Pancreas (tissue), 10 donors: ENCODE measurements around the gene REC114. TPM values are rescaled to one million over a fixed set of nuclear protein-coding genes. Genes with fewer than 3 reads are reported as not detected.
A peak's percentile ranks its signal among the peaks of the same experiment; 100 is the strongest.

ENCODE experiments used
- ATAC-seq, 4 donors: fragments of 200-7000 bp; cut with Tn5 transposase; one replicate each; pipeline versions ENCODE4 v1.8.0 to v1.9.1; 2020; ENCODE audit warnings: mild to moderate bottlenecking in 4 of 4, moderate library complexity in 4 of 4
- DNase-seq, 6 donors: peaks; one replicate each; pipeline ENCODE4 v3.0.0-alpha.2; 2020
- FAIRE-seq: peaks from 2 replicates; lab custom pipeline; 2012; peaks lifted over from hg19 to GRCh38; lab: Jason Lieb, UNC
- H3K27ac ChIP-seq, 4 donors: fragments of 200-600 bp; sonication (generic); 1 replicate in 3 of 4; 2 replicates in 1 of 4; pipeline versions ENCODE4 v1.5.0 to v1.8.0; 2020
- H3K27me3 ChIP-seq, 4 donors: fragments of 200-600 bp; one replicate each; pipeline ENCODE4 v1.8.0; 2021
- H3K36me3 ChIP-seq, 3 donors: fragments of 200-600 bp; sonication (generic) in 1 of 3; one replicate each; pipeline versions ENCODE4 v1.5.0 to v1.8.0; 2020 to 2021
- H3K4me1 ChIP-seq, 3 donors: fragments of 200-600 bp; one replicate each; pipeline ENCODE4 v1.8.0; 2021
- H3K4me3 ChIP-seq, 4 donors: fragments of 200-600 bp; sonication (generic) in 2 of 4; one replicate each; pipeline versions ENCODE4 v1.5.0 to v1.8.0; 2020 to 2021
- H3K9me3 ChIP-seq, 4 donors: fragments of 200-600 bp; one replicate each; pipeline ENCODE4 v1.8.0; 2021
- CTCF ChIP-seq, 4 donors: fragments of 200-600 bp; sonication (generic) in 3 of 4; IDR thresholded peaks; one replicate each; pipeline versions ENCODE4 v1.5.0 to v1.8.0; 2021; ENCODE audit warnings: antibody characterized with exemption in 4 of 4
- WGBS, 2 donors: extraction: QIAGEN DNeasy Blood & Tissue Kit; methylation state at CpG; one replicate each; pipeline ENCODE4 v1.1.7; 2013; 5-methylcytosine and 5-hydroxymethylcytosine counted together
- intact Hi-C, 3 donors: fragments of 100-400 bp; cut with DNase I; formaldehyde crosslinking; loops; one replicate each; pipeline versions ENCODE4 v1.11.1 to v1.14.2; 2022
- polyA plus RNA-seq, 2 donors: library from polyadenylated mRNA; stranded (reverse); fragments of 200-250 nt; gene quantifications; one replicate each; pipeline ENCODE4 v1.2.3, GENCODE V29; 2013
- total RNA-seq, 6 donors: library from RNA; stranded (reverse); fragmentation: NEBNext Ultra II Directional in 4 of 6; extraction: Animal tissue kit (Norgen Biotek cat#: 25700) in 4 of 6; gene quantifications; one replicate each; pipeline versions ENCODE4 v1.2.1 to v1.2.4, GENCODE V29; 2021 to 2023
- donor health status: healthy with polysubstance abuse.
- donor health status: DM: no; HTN: no; CAD: no; lungs with moderate emphysema.
- donor health status: DM: no; HTN: no; CAD: no.
- donor health status: control.
- donor health status: control.
- donor health status: Bipolar disorder and iron deficiency.
- donor health status: DM: yes; HTN: yes; CAD: no.
- donor health status: DM: no; HTN: no; CAD: no.
- donor health status: DM: no; HTN: no; CAD: no.
- donor health status: DM: yes; HTN: yes; CAD: no.

Gene REC114
- total and polyA plus RNA-seq, 8 donors: not detected

DNA sequence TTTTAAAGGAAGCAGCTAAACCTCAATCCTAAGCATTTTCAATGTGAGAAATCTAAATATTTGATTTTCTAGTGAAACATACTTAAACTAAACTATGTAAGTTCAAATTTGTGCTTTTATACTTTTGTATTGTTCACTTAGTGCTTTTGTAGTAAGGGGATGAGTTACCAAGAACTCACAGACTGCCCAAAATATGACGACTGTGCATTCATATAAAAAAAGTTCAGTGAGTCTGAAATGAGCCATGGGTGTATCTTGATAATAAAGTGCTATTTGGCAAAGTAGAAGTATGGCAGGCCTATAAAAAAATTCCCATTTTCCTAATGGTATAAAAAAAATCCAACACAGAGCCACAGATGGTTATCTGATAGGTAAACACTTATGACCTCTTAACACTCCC, 124.1 kb downstream of the REC114 start:
- no peak for ATAC-seq
- Histone ChIP-seq H3K9me3 (no peaks in the 10 kb centered on the region), H3K36me3 (peaks cover 5 to 45% (median 7%) of the 10 kb centered on the region in 3 donors), H3K4me1 (peaks cover 0 to 16% (median 0%) of the 10 kb centered on the region in 3 donors), H3K27me3 (no peaks in the 10 kb centered on the region), H3K27ac (no peak overlapping the region), H3K4me3 (no peak overlapping the region)
- no peak for FAIRE-seq
- TF ChIP-seq CTCF (IDR thresholded peaks at IDR 0.05): no peak
- WGBS, 2 donors: 83 to 85% methylated on average over 1 of the region's 1 CpG
- DNase-seq: no peak
- intact Hi-C loops: loop anchor here in 1 of 3 donors (5.0 to 10.0 kb wide), 2 partner anchors 70 to 138 kb away; no protein-coding TSS in a partner anchor

GRCh38 chr15:73568564-73569280, 125.8 kb downstream of the REC114 start:
- Histone ChIP-seq H3K27me3 (no peaks in the 10 kb centered on the region), H3K4me3 (no peak overlapping the region), H3K9me3 (no peaks in the 10 kb centered on the region), H3K27ac (no peak overlapping the region), H3K36me3 (peaks cover 0 to 38% (median 12%) of the 10 kb centered on the region in 3 donors), H3K4me1 (peaks cover 0 to 20% (median 4%) of the 10 kb centered on the region in 3 donors)
- ATAC-seq: no peak
- 76 to 87% methylated on average over 7 of the region's 7 CpGs for WGBS, 2 donors
- FAIRE-seq: no peak
- no peak for TF ChIP-seq CTCF (IDR thresholded peaks at IDR 0.05)
- no peak for DNase-seq
- intact Hi-C loops: loop anchor here in 1 of 3 donors (5.0 to 10.0 kb wide), 2 partner anchors 69 to 136 kb away; no protein-coding TSS in a partner anchor

- H3K27ac ChIP-seq: no peak overlapping the region
- DNase-seq (no peak), ATAC-seq (no peak), FAIRE-seq (no peak)
- H3K4me3 ChIP-seq: no peak overlapping the region
- WGBS, 2 donors: 89 to 96% methylated on average over 3 of the region's 3 CpGs
- H3K27me3 ChIP-seq: no peaks in the 10 kb centered on the region
- TF ChIP-seq CTCF (IDR thresholded peaks at IDR 0.05): no peak
- intact Hi-C loops: loop anchor here in 1 of 3 donors (5.0 to 10.0 kb wide), 2 partner anchors 68 to 135 kb away; no protein-coding TSS in a partner anchor
- peaks cover 0 to 39% (median 12%) of the 10 kb centered on the region in 3 donors for H3K36me3 ChIP-seq
- no peaks in the 10 kb centered on the region for H3K9me3 ChIP-seq
- peaks cover 0 to 20% (median 4%) of the 10 kb centered on the region in 3 donors for H3K4me1 ChIP-seq
These were observed 126.4 kb downstream of the REC114 start for GRCh38 chr15:73569361-73569760.

- Histone ChIP-seq H3K27ac (no peak overlapping the region), H3K27me3 (no peaks in the 10 kb centered on the region), H3K4me1 (peaks cover 0 to 20% (median 4%) of the 10 kb centered on the region in 3 donors), H3K36me3 (peaks cover 0 to 39% (median 12%) of the 10 kb centered on the region in 3 donors), H3K4me3 (no peak overlapping the region), H3K9me3 (no peaks in the 10 kb centered on the region)
- no peak for FAIRE-seq
- no peak for DNase-seq
- intact Hi-C loops: no loop called here
- TF ChIP-seq CTCF (IDR thresholded peaks at IDR 0.05): no peak
- ATAC-seq: peak in 3 of 4 donors; percentile 20 to 27 (median 21)
- WGBS, 2 donors: 64 to 69% methylated on average over 7 of the region's 7 CpGs
These were observed 127.5 kb downstream of the REC114 start for GRCh38 chr15:73570355-73571032.
